ENCODE data around the gene BCAS3. TPM values are rescaled to one million over a fixed set of nuclear protein-coding genes. Genes with fewer than 3 reads are reported as not detected.

Gene BCAS3
- total and polyA plus RNA-seq, 4 experiments from 2014 or later, result 27.0 to 45.2 (median 41.2) TPM

GRCh38 chr17:61376931-61377838 lies 699.5 kb downstream of the BCAS3 start:
- no peaks in the 10 kb centered on the region for H3K36me3 ChIP-seq (ENCODE audit: insufficient read depth, low read length)
- H3K4me1 ChIP-seq (ENCODE audit: insufficient read depth, low read length), result no peaks in the 10 kb centered on the region
- no peak for DNase-seq
- H3K27ac ChIP-seq (ENCODE audit: low read depth, low read length), result no peak overlapping the region
- Mint-ChIP-seq H3K27me3 (no peaks in the 10 kb centered on the region), H3K36me3 (peaks cover 0 to 5% of the 10 kb centered on the region in 2 donors), H3K9me3 (no peaks in the 10 kb centered on the region), H3K4me3 (no peak overlapping the region), H3K27ac (peak overlapping the region in 1 of 7 donors; percentile 37), H3K4me1 (no peaks in the 10 kb centered on the region)
- CTCF ChIA-PET (ENCODE audit: partially characterized antibody), result no interaction called here
- H3K9me3 ChIP-seq (ENCODE audit: control insufficient read depth in 1 of 2, low read length in 2 of 2), result no peaks in the 10 kb centered on the region
- no peak overlapping the region for H3K4me3 ChIP-seq (ENCODE audit: low read length in 2 of 2)
- POLR2A ChIA-PET (ENCODE audit: partially characterized antibody), result no interaction called here
- intact Hi-C loops (cut with micrococcal nuclease), result no loop called here
- no peaks in the 10 kb centered on the region for H3K27me3 ChIP-seq (ENCODE audit: insufficient read depth, low read length)

- Mint-ChIP-seq H3K27ac (no peak overlapping the region), H3K4me1 (no peaks in the 10 kb centered on the region), H3K36me3 (peaks cover 0 to 5% of the 10 kb centered on the region in 2 donors), H3K9me3 (no peaks in the 10 kb centered on the region), H3K4me3 (no peak overlapping the region), H3K27me3 (no peaks in the 10 kb centered on the region)
- no peak overlapping the region for H3K4me3 ChIP-seq (ENCODE audit: low read length in 2 of 2)
- no peaks in the 10 kb centered on the region for H3K36me3 ChIP-seq (ENCODE audit: insufficient read depth, low read length)
- POLR2A ChIA-PET (ENCODE audit: partially characterized antibody), result no interaction called here
- H3K4me1 ChIP-seq (ENCODE audit: insufficient read depth, low read length), result no peaks in the 10 kb centered on the region
- no peak overlapping the region for H3K27ac ChIP-seq (ENCODE audit: low read depth, low read length)
- no peak for DNase-seq
- intact Hi-C loops (cut with micrococcal nuclease), result no loop called here
- CTCF ChIA-PET (ENCODE audit: partially characterized antibody), result no interaction called here
- H3K27me3 ChIP-seq (ENCODE audit: insufficient read depth, low read length), result no peaks in the 10 kb centered on the region
- H3K9me3 ChIP-seq (ENCODE audit: control insufficient read depth in 1 of 2, low read length in 2 of 2), result no peaks in the 10 kb centered on the region
Observed at GRCh38 chr17:61378658-61379456, 701.2 kb downstream of the BCAS3 start.

GRCh38 chr17:61379457-61380216 lies 702.0 kb downstream of the BCAS3 start:
- ChIA-PET POLR2A (ENCODE audit: partially characterized antibody) (no interaction called here), CTCF (ENCODE audit: partially characterized antibody) (no interaction called here)
- no peaks in the 10 kb centered on the region for H3K4me1 ChIP-seq (ENCODE audit: insufficient read depth, low read length)
- no peaks in the 10 kb centered on the region for H3K9me3 Mint-ChIP-seq
- H3K27me3 ChIP-seq (ENCODE audit: insufficient read depth, low read length), result no peaks in the 10 kb centered on the region
- H3K27me3 Mint-ChIP-seq, result no peaks in the 10 kb centered on the region
- no peak overlapping the region for H3K27ac Mint-ChIP-seq
- no peaks in the 10 kb centered on the region for H3K9me3 ChIP-seq (ENCODE audit: control insufficient read depth in 1 of 2, low read length in 2 of 2)
- H3K4me3 Mint-ChIP-seq, result no peak overlapping the region
- DNase-seq, result no peak
- H3K4me1 Mint-ChIP-seq, result no peaks in the 10 kb centered on the region
- no peaks in the 10 kb centered on the region for H3K36me3 ChIP-seq (ENCODE audit: insufficient read depth, low read length)
- H3K27ac ChIP-seq (ENCODE audit: low read depth, low read length), result no peak overlapping the region
- intact Hi-C loops (cut with micrococcal nuclease), result no loop called here
- H3K4me3 ChIP-seq (ENCODE audit: low read length in 2 of 2), result no peak overlapping the region
- peaks cover 0 to 5% of the 10 kb centered on the region in 2 donors for H3K36me3 Mint-ChIP-seq

GRCh38 chr17:61380217-61380835 lies 702.7 kb downstream of the BCAS3 start:
- Histone ChIP-seq H3K4me3 (ENCODE audit: low read length in 2 of 2) (no peak overlapping the region), H3K27me3 (ENCODE audit: insufficient read depth, low read length) (no peaks in the 10 kb centered on the region), H3K27ac (ENCODE audit: low read depth, low read length) (no peak overlapping the region), H3K36me3 (ENCODE audit: insufficient read depth, low read length) (no peaks in the 10 kb centered on the region), H3K4me1 (ENCODE audit: insufficient read depth, low read length) (no peaks in the 10 kb centered on the region), H3K9me3 (ENCODE audit: control insufficient read depth in 1 of 2, low read length in 2 of 2) (no peaks in the 10 kb centered on the region)
- Mint-ChIP-seq H3K27ac (no peak overlapping the region), H3K27me3 (no peaks in the 10 kb centered on the region), H3K4me1 (no peaks in the 10 kb centered on the region), H3K9me3 (no peaks in the 10 kb centered on the region), H3K4me3 (no peak overlapping the region), H3K36me3 (peaks cover 1 to 5% of the 10 kb centered on the region in 2 donors)
- ChIA-PET POLR2A (ENCODE audit: partially characterized antibody) (no interaction called here), CTCF (ENCODE audit: partially characterized antibody) (no interaction called here)
- DNase-seq, result no peak
- intact Hi-C loops (cut with micrococcal nuclease), result no loop called here

- Histone ChIP-seq H3K27ac (ENCODE audit: low read depth, low read length) (no peak overlapping the region), H3K36me3 (ENCODE audit: insufficient read depth, low read length) (no peaks in the 10 kb centered on the region), H3K4me1 (ENCODE audit: insufficient read depth, low read length) (no peaks in the 10 kb centered on the region), H3K27me3 (ENCODE audit: insufficient read depth, low read length) (no peaks in the 10 kb centered on the region), H3K9me3 (ENCODE audit: control insufficient read depth in 1 of 2, low read length in 2 of 2) (no peaks in the 10 kb centered on the region), H3K4me3 (ENCODE audit: low read length in 2 of 2) (no peak overlapping the region)
- no peak overlapping the region for H3K27ac Mint-ChIP-seq
- H3K4me3 Mint-ChIP-seq, result no peak overlapping the region
- peaks cover 1 to 5% of the 10 kb centered on the region in 2 donors for H3K36me3 Mint-ChIP-seq
- no peaks in the 10 kb centered on the region for H3K27me3 Mint-ChIP-seq
- no peaks in the 10 kb centered on the region for H3K9me3 Mint-ChIP-seq
- intact Hi-C loops (cut with micrococcal nuclease), result no loop called here
- no peak for DNase-seq
- POLR2A ChIA-PET (ENCODE audit: partially characterized antibody), result no interaction called here
- H3K4me1 Mint-ChIP-seq, result no peaks in the 10 kb centered on the region
- CTCF ChIA-PET (ENCODE audit: partially characterized antibody), result interaction anchor here (0.9 to 1.0 kb wide), 2 partner anchors 9 to 13 kb away, joined by 3 to 4 read pairs; no protein-coding TSS in a partner anchor
Observed at GRCh38 chr17:61380836-61381525, 703.3 kb downstream of the BCAS3 start.

- intact Hi-C loops (cut with micrococcal nuclease), result no loop called here
- no peaks in the 10 kb centered on the region for H3K9me3 ChIP-seq (ENCODE audit: control insufficient read depth in 1 of 2, low read length in 2 of 2)
- Mint-ChIP-seq H3K36me3 (peaks cover 1% of the 10 kb centered on the region in 2 donors), H3K4me3 (no peak overlapping the region), H3K9me3 (no peaks in the 10 kb centered on the region), H3K27ac (no peak overlapping the region), H3K4me1 (no peaks in the 10 kb centered on the region), H3K27me3 (no peaks in the 10 kb centered on the region)
- no peaks in the 10 kb centered on the region for H3K36me3 ChIP-seq (ENCODE audit: insufficient read depth, low read length)
- no peak overlapping the region for H3K4me3 ChIP-seq (ENCODE audit: low read length in 2 of 2)
- DNase-seq, result no peak
- ChIA-PET CTCF (ENCODE audit: partially characterized antibody) (interaction anchor here (0.9 to 1.0 kb wide), 2 partner anchors 9 to 12 kb away, joined by 3 to 4 read pairs; no protein-coding TSS in a partner anchor), POLR2A (ENCODE audit: partially characterized antibody) (no interaction called here)
- H3K4me1 ChIP-seq (ENCODE audit: insufficient read depth, low read length), result no peaks in the 10 kb centered on the region
- no peak overlapping the region for H3K27ac ChIP-seq (ENCODE audit: low read depth, low read length)
- H3K27me3 ChIP-seq (ENCODE audit: insufficient read depth, low read length), result no peaks in the 10 kb centered on the region
Observed at GRCh38 chr17:61381537-61381936, 703.9 kb downstream of the BCAS3 start.
